Hematopoietic multipotent progenitor cell treated with erythropoietin and hydrocortisone succinate and interleukin-3 and kit ligand, for 4 days (in vitro differentiated cells): ENCODE data around the gene KPNA6.
"Not testable (repeated sequence)": the region's sequence is repeated elsewhere in the genome, so short reads cannot be mapped to it uniquely, and the experiment has no call there.

ENCODE experiments used
- DNase-seq: peaks from one replicate; pipeline ENCODE4 v3.0.0-alpha.2; 2015

The KPNA6 gene

GRCh38 chr1:32143302-32143695 lies 35.4 kb downstream of the KPNA6 start:
- DNase-seq = not testable (repeated sequence)

GRCh38 chr1:32144033-32144432 lies 36.2 kb downstream of the KPNA6 start:
- no peak for DNase-seq

- not testable (repeated sequence) for DNase-seq
These were observed 39.9 kb downstream of the KPNA6 start for GRCh38 chr1:32147799-32148198.

- DNase-seq = no peak
These were observed 43.0 kb downstream of the KPNA6 start for GRCh38 chr1:32150847-32151246.

- no peak for DNase-seq
These were observed 43.5 kb downstream of the KPNA6 start for GRCh38 chr1:32151319-32151787.

GRCh38 chr1:32159189-32159588 lies 51.3 kb downstream of the KPNA6 start:
- DNase-seq = no peak

GRCh38 chr1:32163405-32163804 lies 55.5 kb downstream of the KPNA6 start:
- no peak for DNase-seq

- not testable (repeated sequence) for DNase-seq
These were observed 57.8 kb downstream of the KPNA6 start for GRCh38 chr1:32165633-32166032.

GRCh38 chr1:32170991-32171390 lies 63.1 kb downstream of the KPNA6 start:
- DNase-seq = no peak

GRCh38 chr1:32172621-32173245 lies 64.9 kb downstream of the KPNA6 start:
- peak; percentile 43 for DNase-seq

- peak; percentile 43 for DNase-seq
These were observed 70.7 kb downstream of the KPNA6 start for GRCh38 chr1:32178380-32179192.

GRCh38 chr1:32179193-32179442 lies 71.3 kb downstream of the KPNA6 start:
- DNase-seq = no peak

GRCh38 chr1:32179443-32180185 lies 71.8 kb downstream of the KPNA6 start, which contains the start of gene TXLNA:
TXLNA (plus strand) TSS chr1:32179675; CDS start chr1:32180346, 671 bp downstream.
- peak; percentile 97 for DNase-seq

- peak; percentile 66 for DNase-seq
These were observed 72.6 kb downstream of the KPNA6 start for GRCh38 chr1:32180186-32181060.

GRCh38 chr1:32181065-32181464 lies 73.2 kb downstream of the KPNA6 start:
- no peak for DNase-seq

GRCh38 chr1:32181563-32181962 lies 73.7 kb downstream of the KPNA6 start:
- DNase-seq = no peak

- DNase-seq = no peak
These were observed 74.2 kb downstream of the KPNA6 start for GRCh38 chr1:32182060-32182459.

- DNase-seq = no peak
These were observed 76.8 kb downstream of the KPNA6 start for GRCh38 chr1:32184650-32185049.

GRCh38 chr1:32186077-32186476 lies 78.2 kb downstream of the KPNA6 start:
- DNase-seq = no peak

- no peak for DNase-seq
These were observed 78.6 kb downstream of the KPNA6 start for GRCh38 chr1:32186491-32186890.

- DNase-seq = no peak
These were observed 80.0 kb downstream of the KPNA6 start for GRCh38 chr1:32187850-32188249.

- DNase-seq = no peak
These were observed 84.5 kb downstream of the KPNA6 start for GRCh38 chr1:32192220-32192948.
